ENCODE measurements around the gene PAIP2.
"Not testable (repeated sequence)": the region's sequence is repeated elsewhere in the genome, so short reads cannot be mapped to it uniquely, and the experiment has no call there.

Gene PAIP2

DNA sequence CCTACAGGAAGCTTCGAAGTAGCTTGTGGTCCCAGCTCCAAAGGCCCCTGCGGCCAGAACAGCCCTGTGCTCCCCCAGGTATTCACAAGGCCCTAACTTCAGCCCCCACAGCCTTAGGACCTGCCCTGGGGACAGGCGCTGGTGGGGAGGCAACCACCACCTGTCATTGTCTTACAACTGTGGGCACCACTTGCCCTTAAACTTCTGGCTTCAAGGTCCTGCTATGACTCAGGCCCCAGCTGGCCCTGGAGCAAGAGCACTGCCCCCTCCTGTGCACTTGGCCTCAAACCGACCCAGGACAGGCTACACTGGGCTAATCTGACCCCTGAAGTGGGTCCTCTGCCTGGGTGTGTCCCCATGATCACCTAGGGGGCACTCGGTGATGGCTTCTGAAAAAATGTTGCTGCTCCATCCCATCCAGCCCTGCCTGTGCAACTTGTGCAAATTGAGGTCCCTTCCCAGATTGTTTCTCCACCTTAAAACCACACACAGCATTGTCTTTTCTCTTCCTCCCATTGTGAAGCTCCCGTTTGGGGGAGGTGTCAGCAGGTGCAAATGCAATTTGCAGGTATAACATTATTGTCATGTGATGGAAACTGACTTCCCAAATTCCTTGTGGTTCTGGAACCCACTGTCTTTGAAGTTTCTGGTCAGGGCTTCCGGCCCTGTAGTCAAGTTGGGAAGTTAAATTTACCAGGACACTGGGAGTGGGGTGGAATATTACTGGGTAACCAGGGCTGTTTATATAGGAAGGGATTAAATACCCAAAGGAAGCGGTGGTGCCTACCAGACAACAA, 54.4 kb downstream of the PAIP2 start:
- no peaks in the 10 kb centered on the region for H3K27me3 Mint-ChIP-seq (ENCODE audit: low read depth)
- peaks cover 34% of the 10 kb centered on the region for H3K4me1 Mint-ChIP-seq (ENCODE audit: low read depth)
- no peaks in the 10 kb centered on the region for H3K9me3 Mint-ChIP-seq
- peaks cover 23% of the 10 kb centered on the region for H3K36me3 Mint-ChIP-seq (ENCODE audit: low read depth)
- no peak for DNase-seq (ENCODE audit: low spot score)
- peak overlapping the region; percentile 32 for H3K4me3 Mint-ChIP-seq
- peak overlapping the region; percentile 63 for H3K27ac Mint-ChIP-seq

DNA sequence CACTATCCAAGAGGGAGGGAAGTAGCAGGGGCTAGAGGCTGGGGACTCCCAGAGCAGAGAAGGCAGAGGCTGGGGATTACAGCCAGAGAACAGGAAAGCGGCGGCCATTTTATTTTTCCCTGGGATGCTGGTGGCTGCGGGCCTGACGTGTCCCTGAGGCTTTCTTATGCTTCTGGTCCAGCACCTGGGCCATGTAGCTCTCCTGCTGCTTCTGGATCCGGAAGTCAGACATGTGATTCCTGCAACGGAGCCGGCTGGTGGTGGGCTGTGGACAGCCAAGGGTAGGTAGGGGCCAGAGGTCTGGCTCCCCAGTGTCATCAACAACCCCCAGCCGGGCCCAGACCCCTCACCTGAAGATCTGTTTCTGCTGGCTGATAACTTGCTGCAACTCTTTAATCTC, 55.0 kb downstream of the PAIP2 start:
- no peak for DNase-seq (ENCODE audit: low spot score)
- no peaks in the 10 kb centered on the region for H3K27me3 Mint-ChIP-seq (ENCODE audit: low read depth)
- H3K36me3 Mint-ChIP-seq (ENCODE audit: low read depth), result peaks cover 23% of the 10 kb centered on the region
- H3K4me3 Mint-ChIP-seq, result no peak overlapping the region
- no peaks in the 10 kb centered on the region for H3K9me3 Mint-ChIP-seq
- peaks cover 27% of the 10 kb centered on the region for H3K4me1 Mint-ChIP-seq (ENCODE audit: low read depth)
- H3K27ac Mint-ChIP-seq, result no peak overlapping the region

DNA sequence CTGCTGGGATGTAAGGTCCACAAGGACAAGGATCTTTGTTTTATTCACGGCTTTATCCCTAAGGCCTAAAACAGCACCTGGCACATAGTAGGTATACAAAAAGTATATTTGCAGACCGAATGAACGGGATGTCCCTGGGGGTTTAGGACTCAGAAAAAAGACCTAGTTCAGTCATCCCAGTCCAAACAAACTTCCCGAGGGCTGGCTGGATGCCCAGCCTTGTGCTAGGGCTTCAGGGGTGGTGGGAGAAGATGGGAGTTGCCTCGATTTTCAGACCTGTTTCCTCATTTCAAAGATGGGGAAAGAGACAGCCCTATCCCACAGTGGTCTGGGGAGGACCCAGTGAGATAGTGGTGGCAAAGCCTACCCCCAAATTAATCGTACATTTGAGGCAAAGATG, 56.3 kb downstream of the PAIP2 start:
- Mint-ChIP-seq H3K9me3 (no peaks in the 10 kb centered on the region), H3K4me1 (ENCODE audit: low read depth) (peaks cover 31% of the 10 kb centered on the region), H3K27ac (no peak overlapping the region), H3K36me3 (ENCODE audit: low read depth) (peaks cover 18% of the 10 kb centered on the region), H3K4me3 (no peak overlapping the region), H3K27me3 (ENCODE audit: low read depth) (no peaks in the 10 kb centered on the region)
- no peak for DNase-seq (ENCODE audit: low spot score)

DNA sequence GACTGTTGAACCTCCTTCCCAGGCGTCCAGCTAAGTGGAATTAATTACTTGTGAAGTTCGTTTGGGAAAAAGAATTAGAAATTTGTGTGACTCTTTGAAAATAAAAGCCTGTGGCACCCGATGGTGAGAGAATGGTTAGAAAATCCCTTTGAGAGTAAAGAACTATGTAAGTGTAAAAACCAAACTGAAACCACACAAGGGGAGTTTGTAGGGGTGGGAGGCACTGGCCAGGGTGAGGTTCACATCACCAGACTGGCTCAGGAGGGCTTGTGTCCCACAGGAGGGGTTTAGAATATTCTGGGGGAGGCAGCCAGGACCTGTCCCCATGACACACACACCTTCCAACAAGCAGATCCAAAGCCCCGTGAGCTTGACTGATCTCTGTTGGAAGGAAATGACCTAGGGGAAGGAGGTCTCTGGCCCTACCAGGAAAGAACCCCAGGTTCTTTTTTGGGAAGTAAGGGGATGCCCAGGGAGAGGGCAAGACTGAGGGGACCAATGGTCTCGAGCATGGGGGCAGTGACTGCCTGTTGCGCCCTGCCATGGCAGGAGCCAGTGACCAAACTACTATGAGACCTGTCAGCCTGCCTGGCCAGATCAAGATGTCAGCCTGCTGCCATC, 58.0 kb downstream of the PAIP2 start:
- H3K9me3 Mint-ChIP-seq, result no peaks in the 10 kb centered on the region
- H3K4me3 Mint-ChIP-seq, result no peak overlapping the region
- H3K36me3 Mint-ChIP-seq (ENCODE audit: low read depth), result peaks cover 18% of the 10 kb centered on the region
- peak overlapping the region; percentile 0 for H3K27ac Mint-ChIP-seq
- peaks cover 39% of the 10 kb centered on the region for H3K4me1 Mint-ChIP-seq (ENCODE audit: low read depth)
- H3K27me3 Mint-ChIP-seq (ENCODE audit: low read depth), result no peaks in the 10 kb centered on the region
- DNase-seq (ENCODE audit: low spot score), result no peak

DNA sequence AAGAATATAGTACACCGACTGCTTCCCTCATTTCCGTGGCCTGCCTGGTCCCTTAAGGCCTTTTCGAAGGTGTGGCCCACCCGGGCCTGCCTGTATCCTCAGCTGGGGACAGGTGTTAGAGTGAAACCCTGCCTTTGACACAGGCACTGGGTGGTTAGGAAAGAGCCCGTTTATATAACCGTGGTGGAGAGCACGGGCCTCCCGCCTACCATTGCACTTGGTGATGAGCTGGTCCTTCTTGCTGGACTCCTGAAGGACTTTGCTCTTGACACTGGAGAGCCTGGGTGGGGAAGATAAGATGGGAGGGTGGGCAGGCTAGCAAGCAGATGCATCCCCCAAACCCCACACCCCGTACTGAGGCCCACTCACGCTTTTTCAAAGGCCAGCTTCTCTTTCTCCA, 59.9 kb downstream of the PAIP2 start:
- Mint-ChIP-seq H3K27me3 (ENCODE audit: low read depth) (no peaks in the 10 kb centered on the region), H3K27ac (no peak overlapping the region), H3K36me3 (ENCODE audit: low read depth) (peaks cover 13% of the 10 kb centered on the region), H3K4me1 (ENCODE audit: low read depth) (peaks cover 34% of the 10 kb centered on the region), H3K4me3 (no peak overlapping the region), H3K9me3 (no peaks in the 10 kb centered on the region)
- DNase-seq (ENCODE audit: low spot score), result no peak

DNA sequence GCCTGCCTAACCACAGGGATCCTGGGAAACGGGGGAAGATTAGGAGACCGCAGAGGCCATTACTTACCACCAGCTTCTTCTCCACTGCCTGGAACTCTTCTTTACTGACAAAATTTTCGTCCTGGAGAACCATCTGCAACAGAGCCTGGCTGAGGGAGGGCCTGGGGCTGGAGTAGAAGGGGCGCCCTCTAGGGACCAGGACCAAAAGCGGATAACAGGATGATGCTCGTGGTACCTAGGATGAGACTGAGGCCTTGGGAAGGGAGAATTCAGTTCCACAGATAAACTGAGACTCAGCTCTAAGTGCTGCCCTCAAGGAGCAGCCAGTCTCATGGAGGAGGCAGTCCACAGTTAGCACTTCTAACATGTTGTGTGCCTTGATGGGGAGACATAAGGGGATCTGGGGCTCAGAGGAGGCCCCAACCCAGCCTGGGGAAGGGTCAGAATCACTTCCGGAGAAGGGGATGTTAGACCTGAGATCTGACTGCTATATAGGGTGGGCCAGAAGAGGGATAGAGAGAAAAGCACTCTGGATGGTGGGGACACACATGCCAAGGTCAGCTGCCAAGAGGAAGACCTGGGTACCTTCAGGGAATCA, 61.0 kb downstream of the PAIP2 start:
- H3K36me3 Mint-ChIP-seq (ENCODE audit: low read depth), result peaks cover 10% of the 10 kb centered on the region
- no peaks in the 10 kb centered on the region for H3K27me3 Mint-ChIP-seq (ENCODE audit: low read depth)
- H3K4me1 Mint-ChIP-seq (ENCODE audit: low read depth), result peaks cover 36% of the 10 kb centered on the region
- no peak for DNase-seq (ENCODE audit: low spot score)
- peak overlapping the region; percentile 100 for H3K27ac Mint-ChIP-seq
- H3K9me3 Mint-ChIP-seq, result no peaks in the 10 kb centered on the region
- H3K4me3 Mint-ChIP-seq, result peak overlapping the region; percentile 98

DNA sequence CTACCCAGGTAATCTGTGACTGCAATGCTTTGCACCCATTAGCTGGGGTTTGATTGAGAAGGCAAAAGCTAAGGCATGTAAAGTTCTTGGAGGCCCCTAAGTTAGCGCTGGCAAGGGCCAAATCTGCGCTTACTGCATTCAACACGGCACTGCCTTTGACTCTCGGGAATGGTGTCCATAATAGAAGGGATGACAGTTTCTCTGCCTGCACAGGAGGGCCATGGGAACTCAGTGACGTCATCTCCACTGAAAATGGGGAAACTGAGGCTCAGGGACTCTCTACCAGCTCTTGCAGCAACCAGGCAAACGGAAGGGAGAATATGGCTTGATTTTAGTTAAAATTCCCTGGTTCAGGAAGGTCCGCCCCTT, 61.7 kb downstream of the PAIP2 start:
- H3K4me3 Mint-ChIP-seq, result peak overlapping the region; percentile 98
- peaks cover 37% of the 10 kb centered on the region for H3K4me1 Mint-ChIP-seq (ENCODE audit: low read depth)
- H3K36me3 Mint-ChIP-seq (ENCODE audit: low read depth), result peaks cover 6% of the 10 kb centered on the region
- peak overlapping the region; percentile 100 for H3K27ac Mint-ChIP-seq
- DNase-seq (ENCODE audit: low spot score), result no peak
- no peaks in the 10 kb centered on the region for H3K9me3 Mint-ChIP-seq
- no peaks in the 10 kb centered on the region for H3K27me3 Mint-ChIP-seq (ENCODE audit: low read depth)

DNA sequence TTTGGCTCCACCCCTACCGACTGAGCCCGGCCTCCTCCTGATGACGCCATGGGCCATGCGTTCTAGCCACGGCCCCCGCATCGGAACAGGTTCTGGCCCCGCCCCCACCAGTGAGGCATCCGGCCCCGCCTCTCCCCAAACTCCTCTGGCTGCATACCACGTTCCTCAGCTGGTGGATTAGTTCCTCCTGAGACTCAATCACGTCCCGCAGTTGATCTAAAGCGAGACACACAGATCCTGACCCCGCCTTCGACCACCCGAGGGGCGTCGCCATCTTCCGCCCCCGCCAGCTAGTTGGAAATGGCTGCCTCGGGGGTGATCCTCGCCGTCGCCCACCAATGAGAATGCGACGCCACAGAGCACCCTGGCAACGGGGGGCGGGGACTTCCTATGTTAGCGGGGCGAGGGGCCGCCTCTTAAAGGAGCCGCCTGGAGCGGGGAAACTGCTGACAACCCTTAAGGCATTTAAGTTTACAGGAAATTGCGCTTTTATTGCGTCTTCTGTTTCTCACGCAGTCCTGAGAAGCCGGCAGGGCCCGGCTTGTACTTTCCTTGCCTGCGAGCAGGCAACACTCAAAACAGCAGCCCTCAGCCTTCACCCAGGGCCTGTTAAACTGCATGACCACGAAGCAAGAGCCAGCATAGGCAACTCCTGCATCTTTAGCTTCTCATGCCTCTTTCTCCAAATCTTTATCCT, 62.3 kb downstream of the PAIP2 start, which contains the start of gene SPATA24:
Gene SPATA24, minus strand, starts transcription at position 303 of the 697 bp plus-strand sequence. Its CDS starts 29 bp downstream, at position 274.
- peak within 1 kb of the TSS; percentile 100 for H3K27ac Mint-ChIP-seq
- H3K27me3 Mint-ChIP-seq (ENCODE audit: low read depth), result no peaks in the 10 kb centered on the region
- H3K9me3 Mint-ChIP-seq, result no peaks in the 10 kb centered on the region
- peaks cover 6% of the 10 kb centered on the region for H3K36me3 Mint-ChIP-seq (ENCODE audit: low read depth)
- peak within 1 kb of the TSS; percentile 98 for H3K4me3 Mint-ChIP-seq
- DNase-seq (ENCODE audit: low spot score), result peak; percentile 98
- peaks cover 37% of the 10 kb centered on the region for H3K4me1 Mint-ChIP-seq (ENCODE audit: low read depth)

DNA sequence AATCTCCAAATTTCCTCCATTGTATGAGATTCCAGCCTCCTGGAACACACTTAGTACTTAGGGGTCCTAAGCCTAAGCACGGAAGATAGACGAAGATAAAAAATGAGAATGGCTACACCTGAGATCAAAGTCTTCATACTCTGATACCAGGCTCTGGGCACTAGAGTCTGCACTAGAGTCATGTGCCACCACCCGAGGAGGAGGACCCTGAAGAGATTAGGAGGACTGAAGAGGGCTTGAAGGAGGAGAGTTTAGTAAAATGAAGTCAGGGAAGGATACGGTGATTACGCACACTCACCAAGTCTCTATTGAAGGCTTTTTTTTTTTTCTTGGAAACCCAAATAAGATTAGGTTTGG, 62.8 kb downstream of the PAIP2 start:
- Mint-ChIP-seq H3K27me3 (ENCODE audit: low read depth) (no peaks in the 10 kb centered on the region), H3K4me1 (ENCODE audit: low read depth) (peaks cover 33% of the 10 kb centered on the region), H3K9me3 (no peaks in the 10 kb centered on the region), H3K27ac (peak overlapping the region; percentile 100), H3K4me3 (peak overlapping the region; percentile 98), H3K36me3 (ENCODE audit: low read depth) (peaks cover 5% of the 10 kb centered on the region)
- DNase-seq (ENCODE audit: low spot score), result no peak

DNA sequence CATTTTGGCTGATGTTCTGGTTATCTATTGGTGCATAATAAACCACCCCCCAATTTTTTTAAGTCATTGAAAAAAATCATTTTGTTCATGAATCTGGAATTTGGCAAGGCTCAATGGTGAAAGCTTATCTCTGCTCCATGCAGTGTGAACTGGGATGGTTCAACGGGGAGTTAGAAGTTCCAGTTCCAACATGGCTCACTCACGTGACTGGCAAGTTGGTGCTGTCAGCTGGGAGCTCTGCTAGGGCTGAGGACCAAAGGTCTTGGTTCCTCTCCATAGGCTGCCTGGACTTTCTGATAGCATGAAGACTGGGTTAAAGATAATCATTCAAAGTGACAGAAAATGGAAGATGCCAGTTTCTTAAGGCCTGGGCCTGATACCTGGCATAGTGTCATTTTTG, 65.3 kb downstream of the PAIP2 start:
- Mint-ChIP-seq H3K27me3 (ENCODE audit: low read depth) (no peaks in the 10 kb centered on the region), H3K4me3 (no peak overlapping the region), H3K4me1 (ENCODE audit: low read depth) (peaks cover 35% of the 10 kb centered on the region), H3K9me3 (no peaks in the 10 kb centered on the region), H3K36me3 (ENCODE audit: low read depth) (peaks cover 5% of the 10 kb centered on the region), H3K27ac (no peak overlapping the region)
- DNase-seq (ENCODE audit: low spot score), result no peak

DNA sequence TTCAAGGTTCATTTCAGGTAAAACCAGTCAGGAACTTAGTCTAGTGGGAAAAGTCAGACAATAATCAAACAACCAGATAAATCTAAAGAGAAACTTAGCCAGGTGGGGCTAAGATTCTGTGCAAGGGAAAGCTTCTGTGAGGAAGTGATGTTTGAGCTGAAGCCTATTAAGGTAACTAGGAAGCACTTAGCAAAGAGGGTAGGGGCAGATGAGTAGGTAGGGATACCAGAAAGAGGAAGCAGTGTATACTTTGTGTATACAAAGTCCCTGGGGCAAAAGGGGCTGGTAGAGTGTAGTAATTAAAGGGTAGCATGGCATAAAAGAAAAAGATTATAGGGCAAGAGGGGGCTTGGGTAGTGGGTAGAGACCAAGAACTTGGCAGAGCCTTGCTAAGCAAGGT, 65.9 kb downstream of the PAIP2 start:
- Mint-ChIP-seq H3K4me1 (ENCODE audit: low read depth) (peaks cover 35% of the 10 kb centered on the region), H3K27me3 (ENCODE audit: low read depth) (no peaks in the 10 kb centered on the region)

DNA sequence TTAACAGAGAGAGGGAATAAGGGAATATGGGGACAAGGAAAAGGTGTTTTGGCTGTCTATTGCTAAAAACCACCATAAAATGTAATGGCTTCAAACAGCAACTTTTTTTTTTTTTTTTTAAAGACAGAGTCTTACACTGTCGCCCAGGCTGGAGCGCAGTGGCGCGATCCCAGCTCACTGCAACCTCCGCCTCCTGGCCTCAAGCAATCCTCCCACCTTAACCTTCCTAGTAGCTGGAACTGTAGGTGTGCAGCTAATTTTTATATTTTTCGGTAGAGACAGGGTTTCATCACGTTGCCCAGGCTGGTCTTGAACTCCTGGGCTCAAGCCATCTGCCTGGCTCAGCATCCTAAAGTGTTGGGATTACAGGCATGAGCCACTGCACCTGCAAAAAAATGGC, 66.5 kb downstream of the PAIP2 start:
- no peak overlapping the region for H3K27ac Mint-ChIP-seq
- peaks cover 35% of the 10 kb centered on the region for H3K4me1 Mint-ChIP-seq (ENCODE audit: low read depth)
- no peaks in the 10 kb centered on the region for H3K9me3 Mint-ChIP-seq
- no peak overlapping the region for H3K4me3 Mint-ChIP-seq
- DNase-seq (ENCODE audit: low spot score), result no peak
- H3K27me3 Mint-ChIP-seq (ENCODE audit: low read depth), result no peaks in the 10 kb centered on the region
- peaks cover 5% of the 10 kb centered on the region for H3K36me3 Mint-ChIP-seq (ENCODE audit: low read depth)

More for the DNA sequence above, 65.9 kb downstream of the PAIP2 start:
- no peak overlapping the region for H3K4me3 Mint-ChIP-seq
- H3K36me3 Mint-ChIP-seq (ENCODE audit: low read depth), result peaks cover 5% of the 10 kb centered on the region
- DNase-seq (ENCODE audit: low spot score), result no peak
- no peaks in the 10 kb centered on the region for H3K9me3 Mint-ChIP-seq
- peak overlapping the region; percentile 10 for H3K27ac Mint-ChIP-seq

DNA sequence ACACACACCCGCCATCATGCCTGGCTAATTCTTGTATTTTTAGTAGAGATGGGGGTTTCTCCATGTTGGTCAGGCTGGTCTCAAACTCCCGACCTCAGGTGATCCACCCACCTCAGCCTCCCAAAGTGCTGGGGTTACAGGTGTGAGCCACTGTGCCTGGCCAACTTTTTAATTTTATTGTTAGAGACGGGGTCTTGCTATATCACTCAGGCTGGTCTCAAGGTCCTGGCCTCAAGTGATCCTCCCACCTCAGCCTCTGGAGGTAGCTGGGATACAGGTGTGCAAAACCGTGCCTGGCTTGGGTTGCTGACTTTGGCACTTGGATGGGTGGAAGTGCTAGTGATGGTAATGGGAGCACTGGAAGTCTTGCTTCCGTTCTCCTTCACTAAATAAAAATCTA, 67.5 kb downstream of the PAIP2 start:
- H3K36me3 Mint-ChIP-seq (ENCODE audit: low read depth); H3K27me3 Mint-ChIP-seq (ENCODE audit: low read depth): not testable (repeated sequence)

More for the DNA sequence above, 67.5 kb downstream of the PAIP2 start:
- H3K27ac Mint-ChIP-seq; H3K9me3 Mint-ChIP-seq; DNase-seq (ENCODE audit: low spot score); H3K4me3 Mint-ChIP-seq: not testable (repeated sequence)
- H3K4me1 Mint-ChIP-seq (ENCODE audit: low read depth), result peaks cover 36% of the 10 kb centered on the region

Data from T-helper 2 cell treated with Interferon-gamma antibody and Interleukin-4, amounts not matched to agents 5 μg/mL and 100 μg/mL, for 36 hours (primary cell).